Endothelial cell (in vitro differentiated cells): ENCODE measurements around the gene SEC24A. TPM values are rescaled to one million over a fixed set of nuclear protein-coding genes. Genes with fewer than 3 reads are reported as not detected.
A peak's percentile ranks its signal among the peaks of the same experiment; 100 is the strongest.
"Not testable (repeated sequence)": the region's sequence is repeated elsewhere in the genome, so short reads cannot be mapped to it uniquely, and the experiment has no call there.

Experiments
- DNase-seq: peaks from one replicate; pipeline ENCODE4 v3.0.0; 2021; ENCODE audit warnings: low spot score
- H3K27ac Mint-ChIP-seq: one replicate; pipeline ENCODE4 v1.8.0; 2021; ENCODE audit warnings: mixed read lengths, inconsistent platforms; ENCODE audit not compliant: unreplicated experiment
- H3K27me3 Mint-ChIP-seq: one replicate; pipeline ENCODE4 v1.8.0; 2021; ENCODE audit warnings: mild to moderate bottlenecking, moderate library complexity, mixed read lengths, inconsistent platforms; ENCODE audit not compliant: unreplicated experiment
- H3K36me3 Mint-ChIP-seq: one replicate; pipeline ENCODE4 v1.8.0; 2021; ENCODE audit warnings: mild to moderate bottlenecking, low read depth, mixed read lengths, inconsistent platforms; ENCODE audit not compliant: unreplicated experiment
- H3K4me1 Mint-ChIP-seq: one replicate; pipeline ENCODE4 v1.8.0; 2021; ENCODE audit warnings: mild to moderate bottlenecking, mixed read lengths, inconsistent platforms; ENCODE audit not compliant: unreplicated experiment
- H3K4me3 Mint-ChIP-seq: one replicate; pipeline ENCODE4 v1.8.0; 2021; ENCODE audit warnings: mild to moderate bottlenecking, mixed read lengths, inconsistent platforms; ENCODE audit not compliant: unreplicated experiment
- H3K9me3 Mint-ChIP-seq: one replicate; pipeline ENCODE4 v1.8.0; 2021; ENCODE audit warnings: mixed read lengths, inconsistent platforms; ENCODE audit not compliant: unreplicated experiment
- CTCF ChIP-seq: fragments of 200-600 bp; sonication (generic); IDR thresholded peaks from one replicate; pipeline ENCODE4 v1.5.0; 2021; ENCODE audit warnings: antibody characterized with exemption; ENCODE audit not compliant: unreplicated experiment
- total RNA-seq: library from RNA; stranded (reverse); fragmentation: NEBNext Ultra II Directional; extraction: Animal tissue kit (Norgen Biotek cat#: 25700); gene quantifications from one replicate; pipeline ENCODE4 v1.2.1, GENCODE V29; 2021; ENCODE audit not compliant: unreplicated experiment

Gene SEC24A
- total RNA-seq, 1 donor from 2014 or later, result 17.6 TPM

DNA sequence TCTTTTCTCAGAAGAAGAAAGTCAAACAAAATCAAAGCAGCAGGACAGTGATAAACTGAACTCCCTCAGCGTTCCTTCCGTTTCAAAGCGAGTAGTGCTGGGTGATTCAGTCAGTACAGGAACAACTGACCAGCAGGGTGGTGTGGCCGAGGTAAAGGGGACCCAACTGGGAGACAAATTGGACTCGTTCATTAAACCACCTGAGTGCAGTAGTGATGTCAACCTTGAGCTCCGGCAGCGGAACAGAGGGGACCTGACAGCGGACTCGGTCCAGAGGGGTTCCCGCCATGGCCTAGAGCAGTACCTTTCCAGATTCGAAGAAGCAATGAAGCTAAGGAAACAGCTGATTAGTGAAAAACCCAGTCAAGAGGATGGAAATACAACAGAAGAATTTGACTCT is 92.5 kb downstream of the SEC24A start:
- Mint-ChIP-seq H3K4me1 (peaks cover 13% of the 10 kb centered on the region), H3K27me3 (peaks cover 6% of the 10 kb centered on the region), H3K4me3 (no peak overlapping the region), H3K9me3 (no peaks in the 10 kb centered on the region), H3K36me3 (peaks cover 8% of the 10 kb centered on the region), H3K27ac (no peak overlapping the region)
- DNase-seq, result no peak
- TF ChIP-seq CTCF, result no peak

DNA sequence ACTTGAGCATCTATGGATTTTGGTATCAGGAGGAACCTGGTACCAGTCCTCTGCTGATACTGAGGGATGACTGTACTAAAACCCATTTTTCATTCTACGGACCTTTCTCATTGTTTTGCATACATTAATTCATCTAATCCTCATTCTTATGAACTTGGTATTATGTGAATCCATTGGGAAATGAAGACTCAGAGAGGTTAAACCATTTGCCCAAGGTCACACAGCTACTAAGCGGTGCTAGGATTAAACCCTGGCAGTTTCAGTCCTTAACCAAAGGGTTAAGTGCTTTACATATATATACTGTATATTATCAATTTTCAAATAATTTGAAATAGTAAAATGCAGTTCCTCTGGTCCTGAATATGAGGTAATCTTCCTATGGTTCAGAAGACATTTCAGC is 93.5 kb downstream of the SEC24A start:
- peaks cover 13% of the 10 kb centered on the region for H3K4me1 Mint-ChIP-seq
- TF ChIP-seq CTCF, result no peak
- H3K27ac Mint-ChIP-seq, result no peak overlapping the region
- no peak overlapping the region for H3K4me3 Mint-ChIP-seq
- H3K9me3 Mint-ChIP-seq, result no peaks in the 10 kb centered on the region
- peaks cover 6% of the 10 kb centered on the region for H3K27me3 Mint-ChIP-seq
- no peak for DNase-seq
- H3K36me3 Mint-ChIP-seq, result peaks cover 8% of the 10 kb centered on the region

DNA sequence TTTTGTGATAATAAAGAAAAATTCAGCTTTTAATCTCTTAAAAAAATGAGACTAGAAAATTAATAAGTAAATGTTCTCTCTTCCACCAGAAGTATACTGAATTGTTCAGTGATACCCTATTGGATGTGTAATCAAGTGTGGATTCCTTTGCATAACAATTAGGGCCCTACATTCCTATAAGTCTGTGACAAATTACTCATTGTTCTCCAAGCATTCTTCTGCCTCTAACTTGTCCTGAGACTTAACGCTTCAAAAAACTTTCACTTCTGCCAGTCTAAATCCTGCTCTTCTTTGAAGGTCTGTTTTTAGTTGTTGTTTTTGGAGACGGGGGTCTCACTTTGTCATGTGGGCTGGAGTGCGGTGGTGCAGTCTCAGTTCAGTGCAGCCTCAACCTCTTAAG is 100.8 kb downstream of the SEC24A start:
- H3K36me3 Mint-ChIP-seq, result no peaks in the 10 kb centered on the region
- H3K27ac Mint-ChIP-seq, result no peak overlapping the region
- no peaks in the 10 kb centered on the region for H3K4me1 Mint-ChIP-seq
- no peak for TF ChIP-seq CTCF
- H3K4me3 Mint-ChIP-seq, result no peak overlapping the region
- no peak for DNase-seq
- H3K9me3 Mint-ChIP-seq, result no peaks in the 10 kb centered on the region
- H3K27me3 Mint-ChIP-seq, result no peaks in the 10 kb centered on the region

DNA sequence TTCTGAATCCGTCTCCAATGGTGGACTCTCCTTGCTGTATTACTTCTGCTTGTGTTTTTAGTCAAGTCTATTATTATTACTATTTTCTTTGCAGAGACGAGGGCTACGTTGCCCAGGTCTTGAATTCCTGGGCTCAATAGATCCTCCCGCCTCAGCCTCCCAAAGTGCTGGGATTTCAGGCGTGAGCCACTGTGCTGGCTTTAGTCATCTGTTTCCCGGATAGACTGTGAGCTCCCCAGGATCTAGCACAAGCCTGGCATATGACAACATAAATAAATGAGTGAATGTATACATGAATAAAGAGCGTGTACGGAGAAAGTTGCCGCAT is 109.6 kb downstream of the SEC24A start:
- H3K4me3 Mint-ChIP-seq, result peak overlapping the region; percentile 99
- no peak for DNase-seq
- H3K27me3 Mint-ChIP-seq, result peaks cover 8% of the 10 kb centered on the region
- no peaks in the 10 kb centered on the region for H3K36me3 Mint-ChIP-seq
- H3K4me1 Mint-ChIP-seq, result peaks cover 16% of the 10 kb centered on the region
- H3K27ac Mint-ChIP-seq, result peak overlapping the region; percentile 98
- no peak for TF ChIP-seq CTCF
- H3K9me3 Mint-ChIP-seq, result no peaks in the 10 kb centered on the region

- H3K4me3 Mint-ChIP-seq, result peak within 1 kb of the TSS; percentile 99
- no peak for TF ChIP-seq CTCF
- H3K4me1 Mint-ChIP-seq, result peaks cover 16% of the 10 kb centered on the region
- H3K36me3 Mint-ChIP-seq, result no peaks in the 10 kb centered on the region
- DNase-seq, result peak; percentile 93
- peaks cover 8% of the 10 kb centered on the region for H3K27me3 Mint-ChIP-seq
- H3K27ac Mint-ChIP-seq, result peak within 1 kb of the TSS; percentile 98
- no peaks in the 10 kb centered on the region for H3K9me3 Mint-ChIP-seq
These were observed 110.1 kb downstream of the SEC24A start, which contains the start of gene DDX46 for GRCh38 chr5:134758504-134759341. Gene DDX46, plus strand, starts transcription at chr5:134758779. Its CDS starts 160 bp downstream, at chr5:134758939.

GRCh38 chr5:134767528-134768291 is 119.1 kb downstream of the SEC24A start:
- H3K4me3 Mint-ChIP-seq, H3K27ac Mint-ChIP-seq, H3K27me3 Mint-ChIP-seq, H3K9me3 Mint-ChIP-seq, DNase-seq, H3K4me1 Mint-ChIP-seq: not testable (repeated sequence)
- H3K36me3 Mint-ChIP-seq, result peaks cover 12% of the 10 kb centered on the region
